HepG2 (cell line): Measurements from ENCODE around the gene RPUSD3. TPM values are rescaled to one million over a fixed set of nuclear protein-coding genes. Genes with fewer than 3 reads are reported as not detected.
A peak's percentile ranks its signal among the peaks of the same experiment; 100 is the strongest.

Source experiments
- AGO2 ChIP-seq: fragments of 200-400 bp; formaldehyde crosslinking; optimal IDR thresholded peaks from 2 replicates; pipeline ENCODE3; 2017; ENCODE audit warnings: mild to moderate bottlenecking, low read depth, low read length, moderate library complexity
- BCL3 ChIP-seq: sonication (generic); formaldehyde crosslinking; IDR thresholded peaks from 2 replicates; pipeline ENCODE4 v1.5.1; 2020; ENCODE audit warnings: mild to moderate bottlenecking, missing genetic modification reagents, moderate library complexity
- CBX1 ChIP-seq: IDR thresholded peaks from one replicate; pipeline ENCODE4 v1.6.1; 2016; ENCODE audit warnings: antibody characterized with exemption, low read depth
- DNMT3B ChIP-seq: conservative IDR thresholded peaks from 2 replicates; pipeline ENCODE4 v1.6.1; 2016; ENCODE audit warnings: missing biosample characterization, control low read depth
- FOXK1 ChIP-seq: sonication (generic); formaldehyde crosslinking; IDR thresholded peaks from 2 replicates; pipeline ENCODE4 v1.4.0; 2020; ENCODE audit warnings: low read depth, missing genetic modification reagents, borderline replicate concordance
- HNRNPK ChIP-seq: fragments of 200-400 bp; formaldehyde crosslinking; IDR thresholded peaks from 2 replicates; pipeline ENCODE4 v1.6.1; 2018; ENCODE audit warnings: low read length, low read depth, moderate library complexity, mild to moderate bottlenecking; ENCODE audit not compliant: poor library complexity, severe bottlenecking
- IRF1 ChIP-seq: sonication (generic); formaldehyde crosslinking; IDR thresholded peaks from 2 replicates; pipeline ENCODE4 v1.4.0; 2020; ENCODE audit warnings: low read depth, mild to moderate bottlenecking, missing genetic modification reagents
- JARID2 ChIP-seq: sonication (generic); formaldehyde crosslinking; IDR thresholded peaks from 2 replicates; pipeline ENCODE4 v1.8.1; 2023; ENCODE audit warnings: missing genetic modification reagents, inconsistent platforms; ENCODE audit not compliant: insufficient replicate concordance
- LCORL ChIP-seq, 2 experiments: fragments of 450-650 bp in 1 of 2; sonication (generic) in 1 of 2; formaldehyde crosslinking in 1 of 2; IDR thresholded peaks; 2 replicates each; pipeline versions ENCODE4 v1.5.0 to v1.6.1; 2017 to 2020; ENCODE audit warnings: antibody characterized with exemption in 1 of 2, missing genetic modification reagents in 1 of 2
- MAX ChIP-seq: IDR thresholded peaks from 2 replicates; pipeline ENCODE4 v1.6.1; 2012; ENCODE audit warnings: inconsistent platforms
- NAIF1 ChIP-seq: sonication (generic); formaldehyde crosslinking; IDR thresholded peaks from 2 replicates; pipeline ENCODE4 v1.5.0; 2020; ENCODE audit warnings: mild to moderate bottlenecking, missing genetic modification reagents, borderline replicate concordance
- NFKB2 ChIP-seq: sonication (generic); formaldehyde crosslinking; IDR thresholded peaks from 2 replicates; pipeline ENCODE4 v1.4.0; 2020; ENCODE audit warnings: missing genetic modification reagents, borderline replicate concordance
- NFKBIZ ChIP-seq: IDR thresholded peaks from 2 replicates; pipeline ENCODE4 v1.6.1; 2018; ENCODE audit warnings: missing genetic modification reagents, missing compliant biosample characterization
- POLR2A ChIP-seq, 2 experiments: IDR thresholded peaks; 2 replicates each; pipeline ENCODE4 v1.6.1; 2011; ENCODE audit warnings: low read depth in 2 of 2, low read length in 2 of 2, mild to moderate bottlenecking in 1 of 2, moderate library complexity in 1 of 2; ENCODE audit not compliant: insufficient read depth in 1 of 2
- REPIN1 ChIP-seq: sonication (generic); formaldehyde crosslinking; IDR thresholded peaks from 2 replicates; pipeline ENCODE4 v1.8.0; 2022; ENCODE audit warnings: missing genetic modification reagents, low read depth, mild to moderate bottlenecking, borderline replicate concordance
- SNAI1 ChIP-seq: sonication (generic); formaldehyde crosslinking; IDR thresholded peaks from 2 replicates; pipeline ENCODE4 v1.5.0; 2020; ENCODE audit warnings: mild to moderate bottlenecking, missing genetic modification reagents, borderline replicate concordance
- THYN1 ChIP-seq: sonication (generic); formaldehyde crosslinking; IDR thresholded peaks from 2 replicates; pipeline ENCODE4 v1.8.1; 2023; ENCODE audit warnings: low read depth, mild to moderate bottlenecking, moderate library complexity, missing genetic modification reagents, borderline replicate concordance
- ZNF12 ChIP-seq: sonication (generic); formaldehyde crosslinking; IDR thresholded peaks from 2 replicates; pipeline ENCODE4 v1.5.0; 2020; ENCODE audit warnings: missing genetic modification reagents
- ZNF232 ChIP-seq: sonication (generic); formaldehyde crosslinking; IDR thresholded peaks from 2 replicates; pipeline ENCODE4 v1.4.0; 2020; ENCODE audit warnings: missing genetic modification reagents, borderline replicate concordance
- ZNF251 ChIP-seq: sonication (generic); formaldehyde crosslinking; IDR thresholded peaks from 2 replicates; pipeline ENCODE4 v1.9.0; 2021; ENCODE audit warnings: mild to moderate bottlenecking, missing genetic modification reagents
- ZNF333 ChIP-seq: sonication (generic); formaldehyde crosslinking; IDR thresholded peaks from 2 replicates; pipeline ENCODE4 v1.4.0; 2020; ENCODE audit warnings: mild to moderate bottlenecking, missing genetic modification reagents, borderline replicate concordance
- ZNF33A ChIP-seq: sonication (generic); formaldehyde crosslinking; IDR thresholded peaks from 2 replicates; pipeline ENCODE4 v1.5.1; 2020; ENCODE audit warnings: missing genetic modification reagents, mild to moderate bottlenecking, moderate library complexity, borderline replicate concordance
- ZNF598 ChIP-seq: sonication (generic); formaldehyde crosslinking; IDR thresholded peaks from 2 replicates; pipeline ENCODE4 v1.5.1; 2020; ENCODE audit warnings: mild to moderate bottlenecking, missing genetic modification reagents, borderline replicate concordance
- ZNF678 ChIP-seq: sonication (generic); formaldehyde crosslinking; IDR thresholded peaks from 2 replicates; pipeline ENCODE4 v1.4.0; 2020; ENCODE audit warnings: mild to moderate bottlenecking, missing genetic modification reagents
- ZNF713 ChIP-seq: sonication (generic); formaldehyde crosslinking; IDR thresholded peaks from 2 replicates; pipeline ENCODE4 v1.4.0; 2020; ENCODE audit warnings: mild to moderate bottlenecking, missing genetic modification reagents
- polyA plus RNA-seq, 8 experiments: library from polyadenylated mRNA; depleted of rRNA in 3 of 8; stranded (reverse) in 7 of 8; unstranded in 1 of 8; fragments of >200 nt; fragmentation: Illumina TruSeq in 4 of 8; extraction: Trizol in 4 of 8; gene quantifications; 2 replicates each; pipeline versions ENCODE4 v1.2.1 to v1.2.3, GENCODE V29; 2011 to 2016; ENCODE audit warnings: low read depth in 4 of 8, missing spikeins in 1 of 8, mixed read lengths in 1 of 8; ENCODE audit not compliant: insufficient read depth in 1 of 8
- total RNA-seq, 5 experiments: library from RNA; depleted of rRNA; stranded (reverse); fragments of >200 nt; fragmentation: Illumina TruSeq; extraction: Trizol; gene quantifications; 2 replicates each; pipeline ENCODE4 v1.2.3, GENCODE V29; 2016; ENCODE audit warnings: low read depth in 1 of 5

The RPUSD3 gene
- total and polyA plus RNA-seq, 2 of the 13 experiments (the other 11 are each of a cell fraction or from before 2014, with no cell fraction given): 32.1 to 48.7 TPM

- TF ChIP-seq ZNF333 (CRISPR knock-in tag): peak; percentile 95
- TF ChIP-seq LCORL (IDR thresholded peaks at IDR 0.05): no peak
- TF ChIP-seq LCORL (CRISPR knock-in tag; IDR thresholded peaks at IDR 0.05): peak; percentile 62
- peak; percentile 88 for TF ChIP-seq SNAI1 (CRISPR knock-in tag)
- TF ChIP-seq AGO2: peak; percentile 94
- TF ChIP-seq DNMT3B (CRISPR knock-in tag): no peak
- no peak for TF ChIP-seq ZNF678 (CRISPR knock-in tag)
- peak; percentile 61; the same call in 1 of the 2 replicates for TF ChIP-seq FOXK1 (CRISPR knock-in tag)
- peak; percentile 82 for TF ChIP-seq BCL3 (CRISPR knock-in tag)
- TF ChIP-seq NAIF1 (CRISPR knock-in tag): 0 out of 2 replicates have a peak, but pooled peaks have one; percentile 24
- peak; percentile 87 for TF ChIP-seq MAX
- 0 out of 2 replicates have a peak, but pooled peaks have one; percentile 52 for TF ChIP-seq ZNF713
- TF ChIP-seq JARID2 (CRISPR knock-in tag): peak; percentile 45
- peak; percentile 66 for TF ChIP-seq ZNF232 (CRISPR knock-in tag)
- 0 out of 2 replicates have a peak, but pooled peaks have one; percentile 64 for TF ChIP-seq IRF1 (CRISPR knock-in tag)
- no peak for TF ChIP-seq THYN1 (CRISPR knock-in tag)
- TF ChIP-seq ZNF598 (CRISPR knock-in tag): peak; percentile 80; the same call in 1 of the 2 replicates
- no peak for TF ChIP-seq CBX1
- TF ChIP-seq REPIN1 (CRISPR knock-in tag): peak; percentile 57; the same call in 1 of the 2 replicates
- 0 out of 2 replicates have a peak, but pooled peaks have one; percentile 64 for TF ChIP-seq NFKBIZ (CRISPR knock-in tag)
- peak; percentile 60 for TF ChIP-seq HNRNPK
- peak; percentile 89 to 97 for TF ChIP-seq POLR2A (IDR thresholded peaks at IDR 0.05; ENCODE audit: insufficient read depth in 1 of 2, low read depth in 2 of 2, low read length in 2 of 2)
- TF ChIP-seq ZNF12 (CRISPR knock-in tag): peak; percentile 46; the same call in 1 of the 2 replicates
- peak; percentile 68; the same call in 1 of the 2 replicates for TF ChIP-seq ZNF33A
- peak; percentile 85 for TF ChIP-seq NFKB2 (CRISPR knock-in tag)
- peak; percentile 52; the same call in 1 of the 2 replicates for TF ChIP-seq ZNF251 (CRISPR knock-in tag)
Observed at GRCh38 chr3:9890249-9891071, 46.7 kb upstream of the RPUSD3 start, which contains the start of gene JAGN1 (continued).
